Measurements from ENCODE around the gene DCC. TPM values are rescaled to one million over a fixed set of nuclear protein-coding genes. Genes with fewer than 3 reads are reported as not detected.

Gene DCC
- total RNA-seq, 3 donors from 2014 or later (not counting 1 experiment from before 2014, with no cell fraction given): not detected

DNA sequence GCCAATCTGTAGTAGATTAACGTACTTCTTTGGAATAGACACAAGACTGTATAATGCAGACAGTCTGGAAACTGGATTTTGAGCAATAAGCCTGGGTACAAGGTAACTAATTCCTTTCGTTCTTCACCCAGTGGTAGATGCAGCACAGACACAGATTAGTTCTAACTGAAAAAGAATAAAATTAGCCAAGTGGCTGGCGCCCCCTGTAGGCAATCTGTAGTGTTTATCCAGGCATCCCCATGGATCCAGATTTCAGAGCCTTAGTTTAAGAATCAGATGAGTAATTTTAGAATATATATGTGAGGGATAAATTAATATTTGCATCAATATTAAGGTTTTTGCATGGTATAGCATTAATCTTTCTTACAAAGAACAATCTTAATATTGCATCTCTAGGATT is 563.9 kb downstream of the DCC start:
- H3K27ac Mint-ChIP-seq: no peak overlapping the region
- H3K4me3 ChIP-seq (ENCODE audit: low read length): no peak overlapping the region
- WGBS (ENCODE audit: insufficient coverage): 27% methylated on average over 3 of the region's 3 CpGs
- H3K36me3 Mint-ChIP-seq: no peaks in the 10 kb centered on the region
- H3K9me3 Mint-ChIP-seq: peaks cover 0 to 3% of the 10 kb centered on the region in 2 donors
- no peak overlapping the region for H3K27ac ChIP-seq (ENCODE audit: low read length)
- no peak overlapping the region for H3K4me3 Mint-ChIP-seq
- TF ChIP-seq, protein P1, sequence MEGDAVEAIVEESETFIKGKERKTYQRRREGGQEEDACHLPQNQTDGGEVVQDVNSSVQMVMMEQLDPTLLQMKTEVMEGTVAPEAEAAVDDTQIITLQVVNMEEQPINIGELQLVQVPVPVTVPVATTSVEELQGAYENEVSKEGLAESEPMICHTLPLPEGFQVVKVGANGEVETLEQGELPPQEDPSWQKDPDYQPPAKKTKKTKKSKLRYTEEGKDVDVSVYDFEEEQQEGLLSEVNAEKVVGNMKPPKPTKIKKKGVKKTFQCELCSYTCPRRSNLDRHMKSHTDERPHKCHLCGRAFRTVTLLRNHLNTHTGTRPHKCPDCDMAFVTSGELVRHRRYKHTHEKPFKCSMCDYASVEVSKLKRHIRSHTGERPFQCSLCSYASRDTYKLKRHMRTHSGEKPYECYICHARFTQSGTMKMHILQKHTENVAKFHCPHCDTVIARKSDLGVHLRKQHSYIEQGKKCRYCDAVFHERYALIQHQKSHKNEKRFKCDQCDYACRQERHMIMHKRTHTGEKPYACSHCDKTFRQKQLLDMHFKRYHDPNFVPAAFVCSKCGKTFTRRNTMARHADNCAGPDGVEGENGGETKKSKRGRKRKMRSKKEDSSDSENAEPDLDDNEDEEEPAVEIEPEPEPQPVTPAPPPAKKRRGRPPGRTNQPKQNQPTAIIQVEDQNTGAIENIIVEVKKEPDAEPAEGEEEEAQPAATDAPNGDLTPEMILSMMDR (IDR thresholded peaks at IDR 0.05): no peak
- no peaks in the 10 kb centered on the region for H3K27me3 Mint-ChIP-seq (ENCODE audit: low read depth in 2 of 2)
- intact Hi-C loops (cut with micrococcal nuclease): no loop called here
- H3K4me1 Mint-ChIP-seq: no peaks in the 10 kb centered on the region
- ATAC-seq (no peak), DNase-seq (no peak)
- no peaks in the 10 kb centered on the region for H3K36me3 ChIP-seq (ENCODE audit: control insufficient read depth, insufficient read depth, low read length)
- no peaks in the 10 kb centered on the region for H3K9me3 ChIP-seq (ENCODE audit: control insufficient read depth, insufficient read depth, low read length)
- no peaks in the 10 kb centered on the region for H3K4me1 ChIP-seq (ENCODE audit: control insufficient read depth, insufficient read depth, low read length)
- H3K27me3 ChIP-seq (ENCODE audit: control insufficient read depth, insufficient read depth, low read length): no peaks in the 10 kb centered on the region

DNA sequence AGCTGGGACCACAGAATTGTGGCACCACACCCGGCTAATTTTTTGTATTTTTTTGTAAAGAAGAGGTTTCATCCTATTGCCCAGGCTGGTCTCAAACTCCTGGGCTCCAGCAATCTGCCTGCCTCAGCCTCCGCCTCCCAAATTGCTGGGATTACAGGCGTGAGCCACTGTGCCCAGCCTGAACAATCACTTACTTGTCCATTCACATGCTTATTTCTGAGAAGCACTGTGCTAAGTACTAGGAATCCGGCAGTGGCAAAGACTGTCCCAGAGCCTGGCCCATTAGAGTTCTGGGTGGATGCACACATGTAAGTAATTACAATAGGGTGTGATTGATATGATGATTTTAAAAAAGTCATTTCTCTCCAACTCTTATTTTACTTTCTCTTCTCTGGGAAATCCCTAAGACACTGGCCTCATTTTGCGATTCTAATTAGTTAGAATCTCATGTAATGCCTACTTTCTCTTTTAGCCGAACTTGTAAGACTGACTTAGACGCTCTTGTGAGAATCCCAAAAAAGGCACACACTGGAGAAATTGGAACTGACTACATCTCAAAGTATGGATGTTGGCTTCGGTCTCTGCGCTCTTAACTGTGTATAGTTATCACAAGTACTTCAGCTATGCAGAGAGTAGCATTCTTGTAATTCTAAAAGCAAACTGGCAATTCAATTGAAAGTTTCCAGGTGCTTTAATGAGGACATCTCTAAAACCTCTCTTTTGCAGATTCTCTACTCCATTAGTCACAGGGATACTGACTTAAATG is 567.7 kb downstream of the DCC start:
- TF ChIP-seq, protein P1 (IDR thresholded peaks at IDR 0.05): no peak
- H3K36me3 Mint-ChIP-seq: no peaks in the 10 kb centered on the region
- Histone ChIP-seq H3K4me3 (ENCODE audit: low read length) (no peak overlapping the region), H3K4me1 (ENCODE audit: control insufficient read depth, insufficient read depth, low read length) (no peaks in the 10 kb centered on the region), H3K9me3 (ENCODE audit: control insufficient read depth, insufficient read depth, low read length) (no peaks in the 10 kb centered on the region), H3K27me3 (ENCODE audit: control insufficient read depth, insufficient read depth, low read length) (no peaks in the 10 kb centered on the region), H3K27ac (ENCODE audit: low read length) (no peak overlapping the region), H3K36me3 (ENCODE audit: control insufficient read depth, insufficient read depth, low read length) (no peaks in the 10 kb centered on the region)
- no peaks in the 10 kb centered on the region for H3K4me1 Mint-ChIP-seq
- H3K27ac Mint-ChIP-seq: no peak overlapping the region
- ATAC-seq (no peak), DNase-seq (no peak)
- peaks cover 4 to 5% of the 10 kb centered on the region in 2 donors for H3K9me3 Mint-ChIP-seq
- intact Hi-C loops (cut with micrococcal nuclease): no loop called here
- no peaks in the 10 kb centered on the region for H3K27me3 Mint-ChIP-seq (ENCODE audit: low read depth in 2 of 2)
- no peak overlapping the region for H3K4me3 Mint-ChIP-seq
- 91% methylated on average over 9 of the region's 9 CpGs for WGBS (ENCODE audit: insufficient coverage)

DNA sequence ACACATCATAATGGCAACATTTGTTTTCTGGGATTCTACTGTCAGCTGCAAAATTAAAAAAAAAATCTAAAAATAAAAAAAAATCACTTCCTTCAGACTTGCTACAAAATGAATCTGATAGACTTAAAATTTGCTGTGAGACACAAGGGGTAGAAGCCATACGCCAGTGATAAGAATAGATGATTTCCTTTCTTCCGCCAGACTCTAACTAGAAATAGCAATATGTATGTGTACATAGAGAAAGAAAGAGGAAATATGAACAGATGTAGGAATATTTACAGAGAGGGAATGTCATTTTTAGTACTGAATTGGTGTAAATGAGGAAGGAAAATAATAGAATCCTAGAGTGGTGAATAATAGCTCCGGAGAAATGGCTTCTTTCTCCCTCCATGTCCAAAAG is 574.2 kb downstream of the DCC start:
- DNase-seq (no peak), ATAC-seq (no peak)
- Mint-ChIP-seq H3K9me3 (peaks cover 2 to 4% of the 10 kb centered on the region in 2 donors), H3K36me3 (no peaks in the 10 kb centered on the region), H3K4me1 (no peaks in the 10 kb centered on the region), H3K27ac (no peak overlapping the region), H3K4me3 (no peak overlapping the region), H3K27me3 (ENCODE audit: low read depth in 2 of 2) (no peaks in the 10 kb centered on the region)
- no peak overlapping the region for H3K4me3 ChIP-seq (ENCODE audit: low read length)
- intact Hi-C loops (cut with micrococcal nuclease): no loop called here
- H3K4me1 ChIP-seq (ENCODE audit: control insufficient read depth, insufficient read depth, low read length): no peaks in the 10 kb centered on the region
- no peaks in the 10 kb centered on the region for H3K27me3 ChIP-seq (ENCODE audit: control insufficient read depth, insufficient read depth, low read length)
- no peak overlapping the region for H3K27ac ChIP-seq (ENCODE audit: low read length)
- TF ChIP-seq, protein P1 (IDR thresholded peaks at IDR 0.05): no peak
- H3K9me3 ChIP-seq (ENCODE audit: control insufficient read depth, insufficient read depth, low read length): no peaks in the 10 kb centered on the region
- no peaks in the 10 kb centered on the region for H3K36me3 ChIP-seq (ENCODE audit: control insufficient read depth, insufficient read depth, low read length)
- 0% methylated on average over 1 of the region's 3 CpGs for WGBS (ENCODE audit: insufficient coverage)

DNA sequence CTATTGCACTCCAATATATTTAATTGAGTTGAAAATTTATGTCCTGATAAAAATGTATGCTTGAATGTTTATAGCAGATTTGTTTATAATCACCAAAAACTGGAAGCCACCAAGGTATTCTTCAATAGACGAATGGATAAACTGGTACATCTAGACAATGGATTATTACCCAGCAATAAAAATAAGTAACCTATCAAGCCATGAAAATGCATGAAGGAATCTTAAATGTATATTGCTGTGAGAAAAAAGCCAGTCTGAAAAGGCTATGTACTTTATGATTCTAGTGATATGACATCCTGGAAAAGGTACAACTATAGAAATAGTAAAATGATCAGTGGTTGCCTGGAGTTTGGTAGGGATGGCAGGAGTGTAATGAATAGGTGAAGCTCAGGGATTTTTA is 580.7 kb downstream of the DCC start:
- no peak overlapping the region for H3K27ac Mint-ChIP-seq
- no peaks in the 10 kb centered on the region for H3K4me1 Mint-ChIP-seq
- peaks cover 2 to 13% of the 10 kb centered on the region in 2 donors for H3K9me3 Mint-ChIP-seq
- Histone ChIP-seq H3K9me3 (ENCODE audit: control insufficient read depth, insufficient read depth, low read length) (no peaks in the 10 kb centered on the region), H3K4me3 (ENCODE audit: low read length) (no peak overlapping the region), H3K36me3 (ENCODE audit: control insufficient read depth, insufficient read depth, low read length) (no peaks in the 10 kb centered on the region), H3K27ac (ENCODE audit: low read length) (no peak overlapping the region), H3K4me1 (ENCODE audit: control insufficient read depth, insufficient read depth, low read length) (no peaks in the 10 kb centered on the region), H3K27me3 (ENCODE audit: control insufficient read depth, insufficient read depth, low read length) (no peaks in the 10 kb centered on the region)
- H3K4me3 Mint-ChIP-seq: no peak overlapping the region
- intact Hi-C loops (cut with micrococcal nuclease): no loop called here
- TF ChIP-seq, protein P1 (IDR thresholded peaks at IDR 0.05): no peak
- no peaks in the 10 kb centered on the region for H3K36me3 Mint-ChIP-seq
- no peak for DNase-seq
- WGBS (ENCODE audit: insufficient coverage): no CpG with 5 or more reads among the region's 1 CpG
- no peak for ATAC-seq
- H3K27me3 Mint-ChIP-seq (ENCODE audit: low read depth in 2 of 2): no peaks in the 10 kb centered on the region
